Measurements from ENCODE around the gene PRDM16. TPM values are rescaled to one million over a fixed set of nuclear protein-coding genes. Genes with fewer than 3 reads are reported as not detected.

Gene PRDM16
- total and polyA plus RNA-seq, 2 experiments from 2014 or later, result 41.8 to 55.8 TPM

GRCh38 chr1:3321559-3322449 lies 252.8 kb downstream of the PRDM16 start:
- Histone ChIP-seq H3K27ac (peak overlapping the region; percentile 89), H3K9me3 (ENCODE audit: low read depth) (no peaks in the 10 kb centered on the region), H3K4me3 (peak overlapping the region; percentile 8), H3K27me3 (no peaks in the 10 kb centered on the region), H3K36me3 (no peaks in the 10 kb centered on the region), H3K4me1 (ENCODE audit: low read depth) (peaks cover 66% of the 10 kb centered on the region)
- no peak for DNase-seq (ENCODE audit: low read depth in 1 of 2, low spot score in 1 of 2)
- TF ChIP-seq CTCF (IDR thresholded peaks at IDR 0.05; ENCODE audit: low read depth, low read length), result no peak

- TF ChIP-seq CTCF (IDR thresholded peaks at IDR 0.05; ENCODE audit: low read depth, low read length), result no peak
- DNase-seq (ENCODE audit: low read depth in 1 of 2, low spot score in 1 of 2), result no peak
- no peak overlapping the region for H3K4me3 ChIP-seq
- H3K27ac ChIP-seq, result peak overlapping the region; percentile 89
- peaks cover 74% of the 10 kb centered on the region for H3K4me1 ChIP-seq (ENCODE audit: low read depth)
- no peaks in the 10 kb centered on the region for H3K27me3 ChIP-seq
- H3K9me3 ChIP-seq (ENCODE audit: low read depth), result no peaks in the 10 kb centered on the region
- no peaks in the 10 kb centered on the region for H3K36me3 ChIP-seq
These were observed 253.5 kb downstream of the PRDM16 start for GRCh38 chr1:3322450-3323020.

- no peak for DNase-seq (ENCODE audit: low read depth in 1 of 2, low spot score in 1 of 2)
- no peak overlapping the region for H3K4me3 ChIP-seq
- no peaks in the 10 kb centered on the region for H3K36me3 ChIP-seq
- peaks cover 80% of the 10 kb centered on the region for H3K4me1 ChIP-seq (ENCODE audit: low read depth)
- H3K27ac ChIP-seq, result peak overlapping the region; percentile 89
- no peak for TF ChIP-seq CTCF (IDR thresholded peaks at IDR 0.05; ENCODE audit: low read depth, low read length)
- no peaks in the 10 kb centered on the region for H3K27me3 ChIP-seq
- no peaks in the 10 kb centered on the region for H3K9me3 ChIP-seq (ENCODE audit: low read depth)
These were observed 254.2 kb downstream of the PRDM16 start for GRCh38 chr1:3323021-3323795.

GRCh38 chr1:3323796-3324703 lies 255.0 kb downstream of the PRDM16 start:
- H3K4me1 ChIP-seq (ENCODE audit: low read depth), result peaks cover 84% of the 10 kb centered on the region
- DNase-seq (ENCODE audit: low read depth in 1 of 2, low spot score in 1 of 2), result no peak
- no peaks in the 10 kb centered on the region for H3K27me3 ChIP-seq
- no peaks in the 10 kb centered on the region for H3K36me3 ChIP-seq
- no peaks in the 10 kb centered on the region for H3K9me3 ChIP-seq (ENCODE audit: low read depth)
- no peak overlapping the region for H3K4me3 ChIP-seq
- peak overlapping the region; percentile 89 for H3K27ac ChIP-seq
- TF ChIP-seq CTCF (IDR thresholded peaks at IDR 0.05; ENCODE audit: low read depth, low read length), result no peak

Data from cardiac muscle cell (in vitro differentiated cells and primary cell).